Body of pancreas (tissue), 4 donors: ENCODE measurements around the gene NTMT1.
"Not testable (repeated sequence)": the region's sequence is repeated elsewhere in the genome, so short reads cannot be mapped to it uniquely, and the experiment has no call there.

Experiments
- CTCF ChIP-seq, 7 experiments: fragments of 450-650 bp in 4 of 7; fragments of 200-600 bp in 3 of 7; sonication (generic) in 3 of 7; IDR thresholded peaks; one replicate each; pipeline ENCODE4 v1.5.1; 2016 to 2019; ENCODE audit warnings: antibody characterized with exemption in 7 of 7
- POLR2A ChIP-seq, 3 donors: fragments of 450-650 bp; IDR thresholded peaks; one replicate each; pipeline ENCODE4 v1.6.1; 2016; ENCODE audit warnings: antibody characterized with exemption in 3 of 3, mild to moderate bottlenecking in 2 of 3

GRCh38 chr9:129662239-129662638 is 36.3 kb downstream of the NTMT1 start:
- not testable (repeated sequence) for TF ChIP-seq CTCF, POLR2A (IDR thresholded peaks at IDR 0.05)
